SK-N-SH (cell line): ENCODE measurements around the gene DNAH6. TPM values are rescaled to one million over a fixed set of nuclear protein-coding genes. Genes with fewer than 3 reads are reported as not detected.

ENCODE experiments used
- CTCF ChIA-PET: fragments of 300-600, 350-600 bp; formaldehyde crosslinking; extraction: SDS; loops from one replicate; lab custom pipeline; 2021; lab: Yijun Ruan, JAX
- POLR2A ChIA-PET: fragments of 350-600 bp; sonication (Branson Sonifier 250); formaldehyde crosslinking; extraction: SDS; loops from one replicate; lab custom pipeline; 2020; ENCODE audit warnings: antibody characterized with exemption, inconsistent platforms; lab: Yijun Ruan, JAX
- DNase-seq: peaks from one replicate; pipeline ENCODE4 v3.0.0; 2012
- H2AFZ ChIP-seq: fragments of 200-600 bp; sonication (generic); 2 replicates; pipeline ENCODE4 v1.8.1; 2016; ENCODE audit warnings: antibody characterized with exemption, mild to moderate bottlenecking, low read depth
- H3F3A ChIP-seq: fragments of 200-600 bp; sonication (generic); replicated peaks from 2 replicates; pipeline ENCODE3; 2016; ENCODE audit warnings: antibody characterized with exemption, mild to moderate bottlenecking; ENCODE audit not compliant: insufficient read depth
- H3K27ac ChIP-seq, 2 experiments: fragments of 200-500 bp in 1 of 2; fragments of 200-600 bp in 1 of 2; sonication (Bioruptor generic) in 1 of 2; sonication (generic), shearing (Covaris generic) in 1 of 2; 2 replicates each; pipeline versions ENCODE4 v1.5.1 to v1.6.1; 2014 to 2016; ENCODE audit warnings: low read depth in 2 of 2, inconsistent platforms in 1 of 2, low read length in 1 of 2, mild to moderate bottlenecking in 1 of 2, mixed read lengths in 1 of 2
- H3K27me3 ChIP-seq: fragments of 200-600 bp; sonication (generic), shearing (Covaris generic); 2 replicates; pipeline ENCODE4 v1.6.1; 2016; ENCODE audit warnings: mixed run types; ENCODE audit not compliant: insufficient read depth
- H3K36me3 ChIP-seq, 2 experiments: fragments of 200-500 bp in 1 of 2; fragments of 200-600 bp in 1 of 2; sonication (Bioruptor generic) in 1 of 2; sonication (generic) in 1 of 2; replicated peaks in 1 of 2; 2 replicates each; pipeline versions ENCODE3 to v1.5.1; 2014 to 2016; ENCODE audit warnings: low read length in 1 of 2, mild to moderate bottlenecking in 1 of 2; ENCODE audit not compliant: insufficient read depth in 2 of 2, control insufficient read depth in 1 of 2
- H3K4me1 ChIP-seq, 2 experiments: fragments of 200-500 bp in 1 of 2; fragments of 200-600 bp in 1 of 2; sonication (Bioruptor generic) in 1 of 2; sonication (generic), shearing (Covaris generic) in 1 of 2; 2 replicates each; pipeline versions ENCODE4 v1.5.1 to v1.6.1; 2014 to 2016; ENCODE audit warnings: low read depth in 1 of 2, low read length in 1 of 2, mixed run types in 1 of 2; ENCODE audit not compliant: insufficient read depth in 2 of 2, control insufficient read depth in 1 of 2
- H3K4me2 ChIP-seq: fragments of 200-600 bp; sonication (generic), shearing (Covaris generic); 2 replicates; pipeline ENCODE4 v1.6.1; 2017; ENCODE audit warnings: mixed run types
- H3K4me3 ChIP-seq, 2 experiments: fragments of 200-500 bp in 1 of 2; fragments of 200-600 bp in 1 of 2; sonication (Bioruptor generic) in 1 of 2; sonication (generic), shearing (Covaris generic) in 1 of 2; 2 replicates each; pipeline versions ENCODE4 v1.5.1 to v1.8.1; 2014 to 2016; ENCODE audit warnings: low read depth in 2 of 2, inconsistent platforms in 1 of 2, low read length in 1 of 2, mild to moderate bottlenecking in 1 of 2, mixed read lengths in 1 of 2, moderate library complexity in 1 of 2
- H3K79me2 ChIP-seq: fragments of 200-600 bp; sonication (generic); 2 replicates; pipeline ENCODE4 v1.8.1; 2017; ENCODE audit warnings: mild to moderate bottlenecking; ENCODE audit not compliant: insufficient read depth
- H3K9ac ChIP-seq: fragments of 200-600 bp; sonication (generic); 2 replicates; pipeline ENCODE4 v1.6.1; 2017; ENCODE audit warnings: mixed run types
- H3K9me2 ChIP-seq: fragments of 200-600 bp; sonication (generic); 2 replicates; pipeline ENCODE4 v1.6.1; 2017; ENCODE audit warnings: mixed run types
- H3K9me3 ChIP-seq: fragments of 200-600 bp; sonication (generic); 2 replicates; pipeline ENCODE4 v1.6.1; 2017; ENCODE audit warnings: mixed run types, mild to moderate bottlenecking, moderate library complexity
- H4K20me1 ChIP-seq: fragments of 200-600 bp; sonication (generic); 2 replicates; pipeline ENCODE4 v1.6.1; 2017; ENCODE audit warnings: mild to moderate bottlenecking, mixed run types; ENCODE audit not compliant: insufficient read depth
- CHD2 ChIP-seq: fragments of 150-350 bp; IDR thresholded peaks from 2 replicates; pipeline ENCODE4 v1.6.1; 2018; ENCODE audit warnings: low read length; ENCODE audit not compliant: partially characterized antibody
- EP300 ChIP-seq, 2 experiments: IDR thresholded peaks; 2 replicates each; pipeline versions ENCODE4 v1.4.0 to v1.6.1; 2012; ENCODE audit warnings: borderline replicate concordance in 1 of 2, low read depth in 1 of 2, low read length in 1 of 2
- FOSL2 ChIP-seq: IDR thresholded peaks from 2 replicates; pipeline ENCODE4 v1.4.0; 2012; ENCODE audit warnings: low read depth, mild to moderate bottlenecking, moderate library complexity, borderline replicate concordance
- FOXJ3 ChIP-seq: sonication (generic); formaldehyde crosslinking; IDR thresholded peaks from 2 replicates; pipeline ENCODE4 v1.5.1; 2020; ENCODE audit warnings: mild to moderate bottlenecking, missing genetic modification reagents
- GATA2 ChIP-seq: sonication (generic); formaldehyde crosslinking; IDR thresholded peaks from 2 replicates; pipeline ENCODE4 v1.5.0; 2020; ENCODE audit warnings: mild to moderate bottlenecking, missing genetic modification reagents
- MXI1 ChIP-seq: IDR thresholded peaks from 2 replicates; pipeline ENCODE4 v1.6.1; 2012; ENCODE audit warnings: mild to moderate bottlenecking, low read depth, low read length, improper control_type of control experiment
- NFIC ChIP-seq: IDR thresholded peaks from 2 replicates; pipeline ENCODE4 v1.4.0; 2012; ENCODE audit warnings: borderline replicate concordance
- RCOR1 ChIP-seq: fragments of 150-350 bp; IDR thresholded peaks from 2 replicates; pipeline ENCODE4 v1.6.1; 2017; ENCODE audit warnings: antibody characterized with exemption, low read length
- RFX5 ChIP-seq: IDR thresholded peaks from 2 replicates; pipeline ENCODE4 v1.6.1; 2012; ENCODE audit warnings: mild to moderate bottlenecking, improper control_type of control experiment, low read length
- TAF1 ChIP-seq: IDR thresholded peaks from 2 replicates; pipeline ENCODE4 v1.6.1; 2012; ENCODE audit warnings: low read depth, mild to moderate bottlenecking, low read length, moderate library complexity, borderline replicate concordance
- WGBS: methylation state at CpG from one replicate; pipeline ENCODE4 v1.1.6; 2017; ENCODE audit warnings: low lambda C conversion rate; 5-methylcytosine and 5-hydroxymethylcytosine counted together
- polyA plus RNA-seq, 3 experiments: library from polyadenylated mRNA; depleted of rRNA; stranded (reverse); fragments of >200 nt; gene quantifications; 2 replicates each; pipeline ENCODE4 v1.2.3, GENCODE V29; 2012
- TF ChIP-seq, protein P1 (sequence below): fragments of 150-350 bp; IDR thresholded peaks from 2 replicates; pipeline ENCODE4 v1.6.1; 2016; ENCODE audit warnings: mild to moderate bottlenecking, low read depth, low read length
- TF ChIP-seq, protein P2 (sequence below): IDR thresholded peaks from 2 replicates; pipeline ENCODE4 v1.6.1; 2012; ENCODE audit warnings: mild to moderate bottlenecking, low read depth, low read length, moderate library complexity
- TF ChIP-seq, protein P3 (sequence below): IDR thresholded peaks from 2 replicates; pipeline ENCODE4 v1.4.0; 2012; ENCODE audit warnings: low read depth, borderline replicate concordance
- TF ChIP-seq, protein P4 (sequence below): fragments of 200-600 bp; sonication (generic); IDR thresholded peaks from 2 replicates; pipeline ENCODE4 v1.6.1; 2017; ENCODE audit warnings: antibody characterized with exemption, mild to moderate bottlenecking, moderate library complexity
- TF ChIP-seq, protein P5 (sequence below): IDR thresholded peaks from 2 replicates; pipeline ENCODE4; 2012

Gene DNAH6
- polyA plus RNA-seq, 1 of the 3 experiments (the other 2 are of a cell fraction), result 0.03 TPM

DNA sequence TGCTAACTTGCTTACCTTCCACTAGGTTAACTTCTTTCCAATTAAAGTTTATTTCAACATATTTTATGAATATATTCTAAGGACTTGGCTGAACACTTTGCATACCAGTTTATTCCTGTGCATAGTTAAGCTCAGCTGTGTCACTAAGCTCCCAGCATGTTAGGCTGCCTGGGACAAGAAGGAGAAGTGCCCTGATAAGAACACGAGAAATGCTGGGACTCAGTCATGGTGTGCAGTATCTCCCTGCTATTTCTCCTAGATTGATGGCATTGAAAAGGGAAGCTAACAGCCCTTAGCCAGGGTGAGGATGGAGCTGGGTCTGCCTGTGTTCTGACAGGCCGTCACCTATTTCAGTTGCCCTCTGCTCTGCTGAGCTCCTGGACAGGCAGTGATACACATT, 200.3 kb downstream of the DNAH6 start:
- Histone ChIP-seq H3K9me3 (no peaks in the 10 kb centered on the region), H3K27ac (no peak overlapping the region), H3K9me2 (no peaks in the 10 kb centered on the region), H4K20me1 (no peaks in the 10 kb centered on the region), H3K4me1 (no peaks in the 10 kb centered on the region), H3K4me2 (no peak overlapping the region), H3K9ac (no peak overlapping the region), H3K4me3 (no peak overlapping the region), H3K36me3 (no peaks in the 10 kb centered on the region), H3K79me2 (no peaks in the 10 kb centered on the region)
- ChIA-PET CTCF (no interaction called here), POLR2A (no interaction called here)
- 21% methylated on average over 2 of the region's 2 CpGs for WGBS
- DNase-seq, result no peak
- TF ChIP-seq RFX5 (no peak), RCOR1 (no peak), CHD2 (no peak)
- TF ChIP-seq, all 33 proteins: peak for 0
- no peaks in the 10 kb centered on the region for H3F3A ChIP-seq
- H2AFZ ChIP-seq, result no peak overlapping the region
- no peaks in the 10 kb centered on the region for H3K27me3 ChIP-seq

DNA sequence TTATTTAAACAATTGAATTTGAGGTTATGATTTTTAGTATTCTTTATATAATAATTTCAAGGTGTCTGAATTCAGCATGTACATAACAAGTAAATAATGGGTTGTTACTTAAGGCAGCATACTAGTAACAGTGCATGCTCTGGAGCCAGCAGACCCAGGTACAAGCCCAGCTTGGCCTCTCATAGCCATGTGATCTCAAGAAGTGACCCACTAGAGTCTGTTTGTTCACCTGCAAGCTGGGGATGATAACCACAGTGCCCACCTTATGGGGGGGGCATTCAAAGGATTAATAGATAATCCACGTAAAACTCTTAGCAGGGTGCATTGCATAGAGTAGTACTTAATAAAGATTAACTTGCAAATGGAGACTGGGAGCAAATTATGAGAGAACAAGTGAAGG, 201.0 kb downstream of the DNAH6 start:
- Histone ChIP-seq H3K79me2 (no peaks in the 10 kb centered on the region), H3F3A (no peaks in the 10 kb centered on the region), H3K36me3 (no peaks in the 10 kb centered on the region), H3K9me3 (no peaks in the 10 kb centered on the region), H3K27ac (no peak overlapping the region), H3K9me2 (no peaks in the 10 kb centered on the region), H4K20me1 (no peaks in the 10 kb centered on the region), H3K4me1 (no peaks in the 10 kb centered on the region), H3K27me3 (no peaks in the 10 kb centered on the region), H3K9ac (no peak overlapping the region), H3K4me2 (no peak overlapping the region), H3K4me3 (no peak overlapping the region), H2AFZ (no peak overlapping the region)
- TF ChIP-seq NFIC (no peak), CHD2 (no peak), EP300 (IDR thresholded peaks at IDR 0.05; ENCODE audit: borderline replicate concordance in 1 of 2, low read depth in 1 of 2, low read length in 1 of 2) (no peak), TAF1 (no peak), GATA2 (CRISPR knock-in tag) (no peak), RCOR1 (no peak), FOSL2 (no peak), FOXJ3 (CRISPR knock-in tag) (no peak), MXI1 (no peak)
- TF ChIP-seq, protein P1, sequence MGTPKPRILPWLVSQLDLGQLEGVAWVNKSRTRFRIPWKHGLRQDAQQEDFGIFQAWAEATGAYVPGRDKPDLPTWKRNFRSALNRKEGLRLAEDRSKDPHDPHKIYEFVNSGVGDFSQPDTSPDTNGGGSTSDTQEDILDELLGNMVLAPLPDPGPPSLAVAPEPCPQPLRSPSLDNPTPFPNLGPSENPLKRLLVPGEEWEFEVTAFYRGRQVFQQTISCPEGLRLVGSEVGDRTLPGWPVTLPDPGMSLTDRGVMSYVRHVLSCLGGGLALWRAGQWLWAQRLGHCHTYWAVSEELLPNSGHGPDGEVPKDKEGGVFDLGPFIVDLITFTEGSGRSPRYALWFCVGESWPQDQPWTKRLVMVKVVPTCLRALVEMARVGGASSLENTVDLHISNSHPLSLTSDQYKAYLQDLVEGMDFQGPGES, result no peak
- TF ChIP-seq, protein P2, sequence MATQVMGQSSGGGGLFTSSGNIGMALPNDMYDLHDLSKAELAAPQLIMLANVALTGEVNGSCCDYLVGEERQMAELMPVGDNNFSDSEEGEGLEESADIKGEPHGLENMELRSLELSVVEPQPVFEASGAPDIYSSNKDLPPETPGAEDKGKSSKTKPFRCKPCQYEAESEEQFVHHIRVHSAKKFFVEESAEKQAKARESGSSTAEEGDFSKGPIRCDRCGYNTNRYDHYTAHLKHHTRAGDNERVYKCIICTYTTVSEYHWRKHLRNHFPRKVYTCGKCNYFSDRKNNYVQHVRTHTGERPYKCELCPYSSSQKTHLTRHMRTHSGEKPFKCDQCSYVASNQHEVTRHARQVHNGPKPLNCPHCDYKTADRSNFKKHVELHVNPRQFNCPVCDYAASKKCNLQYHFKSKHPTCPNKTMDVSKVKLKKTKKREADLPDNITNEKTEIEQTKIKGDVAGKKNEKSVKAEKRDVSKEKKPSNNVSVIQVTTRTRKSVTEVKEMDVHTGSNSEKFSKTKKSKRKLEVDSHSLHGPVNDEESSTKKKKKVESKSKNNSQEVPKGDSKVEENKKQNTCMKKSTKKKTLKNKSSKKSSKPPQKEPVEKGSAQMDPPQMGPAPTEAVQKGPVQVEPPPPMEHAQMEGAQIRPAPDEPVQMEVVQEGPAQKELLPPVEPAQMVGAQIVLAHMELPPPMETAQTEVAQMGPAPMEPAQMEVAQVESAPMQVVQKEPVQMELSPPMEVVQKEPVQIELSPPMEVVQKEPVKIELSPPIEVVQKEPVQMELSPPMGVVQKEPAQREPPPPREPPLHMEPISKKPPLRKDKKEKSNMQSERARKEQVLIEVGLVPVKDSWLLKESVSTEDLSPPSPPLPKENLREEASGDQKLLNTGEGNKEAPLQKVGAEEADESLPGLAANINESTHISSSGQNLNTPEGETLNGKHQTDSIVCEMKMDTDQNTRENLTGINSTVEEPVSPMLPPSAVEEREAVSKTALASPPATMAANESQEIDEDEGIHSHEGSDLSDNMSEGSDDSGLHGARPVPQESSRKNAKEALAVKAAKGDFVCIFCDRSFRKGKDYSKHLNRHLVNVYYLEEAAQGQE, result no peak
- TF ChIP-seq, protein P3, sequence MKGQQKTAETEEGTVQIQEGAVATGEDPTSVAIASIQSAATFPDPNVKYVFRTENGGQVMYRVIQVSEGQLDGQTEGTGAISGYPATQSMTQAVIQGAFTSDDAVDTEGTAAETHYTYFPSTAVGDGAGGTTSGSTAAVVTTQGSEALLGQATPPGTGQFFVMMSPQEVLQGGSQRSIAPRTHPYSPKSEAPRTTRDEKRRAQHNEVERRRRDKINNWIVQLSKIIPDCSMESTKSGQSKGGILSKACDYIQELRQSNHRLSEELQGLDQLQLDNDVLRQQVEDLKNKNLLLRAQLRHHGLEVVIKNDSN, result no peak
- TF ChIP-seq, protein P4, sequence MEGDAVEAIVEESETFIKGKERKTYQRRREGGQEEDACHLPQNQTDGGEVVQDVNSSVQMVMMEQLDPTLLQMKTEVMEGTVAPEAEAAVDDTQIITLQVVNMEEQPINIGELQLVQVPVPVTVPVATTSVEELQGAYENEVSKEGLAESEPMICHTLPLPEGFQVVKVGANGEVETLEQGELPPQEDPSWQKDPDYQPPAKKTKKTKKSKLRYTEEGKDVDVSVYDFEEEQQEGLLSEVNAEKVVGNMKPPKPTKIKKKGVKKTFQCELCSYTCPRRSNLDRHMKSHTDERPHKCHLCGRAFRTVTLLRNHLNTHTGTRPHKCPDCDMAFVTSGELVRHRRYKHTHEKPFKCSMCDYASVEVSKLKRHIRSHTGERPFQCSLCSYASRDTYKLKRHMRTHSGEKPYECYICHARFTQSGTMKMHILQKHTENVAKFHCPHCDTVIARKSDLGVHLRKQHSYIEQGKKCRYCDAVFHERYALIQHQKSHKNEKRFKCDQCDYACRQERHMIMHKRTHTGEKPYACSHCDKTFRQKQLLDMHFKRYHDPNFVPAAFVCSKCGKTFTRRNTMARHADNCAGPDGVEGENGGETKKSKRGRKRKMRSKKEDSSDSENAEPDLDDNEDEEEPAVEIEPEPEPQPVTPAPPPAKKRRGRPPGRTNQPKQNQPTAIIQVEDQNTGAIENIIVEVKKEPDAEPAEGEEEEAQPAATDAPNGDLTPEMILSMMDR, result no peak
- TF ChIP-seq, protein P5, sequence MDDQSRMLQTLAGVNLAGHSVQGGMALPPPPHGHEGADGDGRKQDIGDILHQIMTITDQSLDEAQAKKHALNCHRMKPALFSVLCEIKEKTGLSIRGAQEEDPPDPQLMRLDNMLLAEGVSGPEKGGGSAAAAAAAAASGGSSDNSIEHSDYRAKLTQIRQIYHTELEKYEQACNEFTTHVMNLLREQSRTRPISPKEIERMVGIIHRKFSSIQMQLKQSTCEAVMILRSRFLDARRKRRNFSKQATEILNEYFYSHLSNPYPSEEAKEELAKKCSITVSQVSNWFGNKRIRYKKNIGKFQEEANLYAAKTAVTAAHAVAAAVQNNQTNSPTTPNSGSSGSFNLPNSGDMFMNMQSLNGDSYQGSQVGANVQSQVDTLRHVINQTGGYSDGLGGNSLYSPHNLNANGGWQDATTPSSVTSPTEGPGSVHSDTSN, result no peak
- POLR2A ChIA-PET, result no interaction called here
- no peak for DNase-seq
- CTCF ChIA-PET, result interaction anchor here (1.0 kb wide), 1 partner anchor 12 kb away, joined by 3 read pairs; no protein-coding TSS in a partner anchor
- WGBS, result 7% methylated on average over 1 of the region's 1 CpG
